ENCODE results near the gene SLC25A11. TPM values are rescaled to one million over a fixed set of nuclear protein-coding genes. Genes with fewer than 3 reads are reported as not detected.

Gene SLC25A11
- total RNA-seq, 4 donors from 2014 or later = 9.5 to 58.2 (median 42.9) TPM

- no peak for DNase-seq
- Histone ChIP-seq H3K4me3 (no peak overlapping the region), H3K36me3 (no peaks in the 10 kb centered on the region), H3K27me3 (no peaks in the 10 kb centered on the region), H3K9me3 (no peaks in the 10 kb centered on the region), H3K27ac (no peak overlapping the region), H3K4me1 (no peaks in the 10 kb centered on the region)
- no peak for TF ChIP-seq POLR2A (IDR thresholded peaks at IDR 0.05)
- TF ChIP-seq, protein P1, sequence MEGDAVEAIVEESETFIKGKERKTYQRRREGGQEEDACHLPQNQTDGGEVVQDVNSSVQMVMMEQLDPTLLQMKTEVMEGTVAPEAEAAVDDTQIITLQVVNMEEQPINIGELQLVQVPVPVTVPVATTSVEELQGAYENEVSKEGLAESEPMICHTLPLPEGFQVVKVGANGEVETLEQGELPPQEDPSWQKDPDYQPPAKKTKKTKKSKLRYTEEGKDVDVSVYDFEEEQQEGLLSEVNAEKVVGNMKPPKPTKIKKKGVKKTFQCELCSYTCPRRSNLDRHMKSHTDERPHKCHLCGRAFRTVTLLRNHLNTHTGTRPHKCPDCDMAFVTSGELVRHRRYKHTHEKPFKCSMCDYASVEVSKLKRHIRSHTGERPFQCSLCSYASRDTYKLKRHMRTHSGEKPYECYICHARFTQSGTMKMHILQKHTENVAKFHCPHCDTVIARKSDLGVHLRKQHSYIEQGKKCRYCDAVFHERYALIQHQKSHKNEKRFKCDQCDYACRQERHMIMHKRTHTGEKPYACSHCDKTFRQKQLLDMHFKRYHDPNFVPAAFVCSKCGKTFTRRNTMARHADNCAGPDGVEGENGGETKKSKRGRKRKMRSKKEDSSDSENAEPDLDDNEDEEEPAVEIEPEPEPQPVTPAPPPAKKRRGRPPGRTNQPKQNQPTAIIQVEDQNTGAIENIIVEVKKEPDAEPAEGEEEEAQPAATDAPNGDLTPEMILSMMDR (IDR thresholded peaks at IDR 0.05) = no peak
- intact Hi-C loops (cut with DNase I; ENCODE audit: low total_unique reads) = no loop called here
These were observed 42.5 kb upstream of the SLC25A11 start for GRCh38 chr17:4982305-4982704.

- TF ChIP-seq, protein P1 (IDR thresholded peaks at IDR 0.05) = peak; percentile 65 to 84 (median 72)
- no peak for TF ChIP-seq POLR2A (IDR thresholded peaks at IDR 0.05)
- intact Hi-C loops (cut with DNase I; ENCODE audit: low total_unique reads) = no loop called here
These were observed 40.9 kb upstream of the SLC25A11 start for GRCh38 chr17:4980644-4981216.

GRCh38 chr17:4978726-4979125 is 38.9 kb upstream of the SLC25A11 start:
- Histone ChIP-seq H3K4me3 (no peak overlapping the region), H3K9me3 (no peaks in the 10 kb centered on the region), H3K4me1 (no peaks in the 10 kb centered on the region), H3K36me3 (no peaks in the 10 kb centered on the region), H3K27ac (no peak overlapping the region), H3K27me3 (no peaks in the 10 kb centered on the region)
- no peak for DNase-seq
- no peak for TF ChIP-seq POLR2A (IDR thresholded peaks at IDR 0.05)
- TF ChIP-seq, protein P1 (IDR thresholded peaks at IDR 0.05) = no peak
- intact Hi-C loops (cut with DNase I; ENCODE audit: low total_unique reads) = no loop called here

More at GRCh38 chr17:4980644-4981216, 40.9 kb upstream of the SLC25A11 start:
- H3K4me1 ChIP-seq = no peaks in the 10 kb centered on the region
- peak in 1 of 2 donors; percentile 45 for DNase-seq
- no peaks in the 10 kb centered on the region for H3K9me3 ChIP-seq
- H3K4me3 ChIP-seq = no peak overlapping the region
- H3K27ac ChIP-seq = no peak overlapping the region
- H3K36me3 ChIP-seq = no peaks in the 10 kb centered on the region
- no peaks in the 10 kb centered on the region for H3K27me3 ChIP-seq

- intact Hi-C loops (cut with DNase I; ENCODE audit: low total_unique reads) = no loop called here
- H3K36me3 ChIP-seq = no peaks in the 10 kb centered on the region
- H3K27ac ChIP-seq = no peak overlapping the region
These were observed 34.3 kb upstream of the SLC25A11 start for GRCh38 chr17:4974115-4974670.

More at GRCh38 chr17:4974115-4974670, 34.3 kb upstream of the SLC25A11 start:
- no peaks in the 10 kb centered on the region for H3K9me3 ChIP-seq
- peaks cover 0 to 5% of the 10 kb centered on the region in 2 donors for H3K4me1 ChIP-seq
- H3K4me3 ChIP-seq = no peak overlapping the region
- DNase-seq = no peak
- no peaks in the 10 kb centered on the region for H3K27me3 ChIP-seq
- no peak for TF ChIP-seq POLR2A (IDR thresholded peaks at IDR 0.05)
- TF ChIP-seq, protein P1 (IDR thresholded peaks at IDR 0.05) = no peak

Data from uterus (tissue), 4 donors.